ENCODE results near the gene AQP9.
"Not testable (repeated sequence)": the region's sequence is repeated elsewhere in the genome, so short reads cannot be mapped to it uniquely, and the experiment has no call there.

AQP9 gene

GRCh38 chr15:58182460-58183163 lies 44.4 kb downstream of the AQP9 start:
- DNase-seq = peak; percentile 20

- DNase-seq = no peak
These were observed 47.3 kb downstream of the AQP9 start for GRCh38 chr15:58185439-58185838.

- DNase-seq = no peak
These were observed 51.1 kb downstream of the AQP9 start for GRCh38 chr15:58189148-58189811.

GRCh38 chr15:58190419-58190818 lies 52.2 kb downstream of the AQP9 start:
- no peak for DNase-seq

- DNase-seq = not testable (repeated sequence)
These were observed 55.5 kb downstream of the AQP9 start for GRCh38 chr15:58193636-58194035.

GRCh38 chr15:58200739-58201138 lies 62.6 kb downstream of the AQP9 start:
- DNase-seq = no peak

GRCh38 chr15:58201516-58201915 lies 63.3 kb downstream of the AQP9 start:
- DNase-seq = no peak

- no peak for DNase-seq
These were observed 65.4 kb downstream of the AQP9 start for GRCh38 chr15:58203537-58203936.

- DNase-seq = no peak
These were observed 68.0 kb downstream of the AQP9 start for GRCh38 chr15:58206151-58206550.

GRCh38 chr15:58208217-58208616 lies 70.0 kb downstream of the AQP9 start:
- not testable (repeated sequence) for DNase-seq

GRCh38 chr15:58209007-58209481 lies 70.9 kb downstream of the AQP9 start:
- DNase-seq = not testable (repeated sequence)

GRCh38 chr15:58210031-58210430 lies 71.8 kb downstream of the AQP9 start:
- DNase-seq = not testable (repeated sequence)

GRCh38 chr15:58212909-58213526 lies 74.8 kb downstream of the AQP9 start:
- DNase-seq = no peak

- DNase-seq = no peak
These were observed 75.6 kb downstream of the AQP9 start for GRCh38 chr15:58213587-58214338.

- DNase-seq = no peak
These were observed 76.6 kb downstream of the AQP9 start for GRCh38 chr15:58214591-58215340.

GRCh38 chr15:58217460-58217859 lies 79.3 kb downstream of the AQP9 start:
- DNase-seq = no peak

- DNase-seq = no peak
These were observed 83.5 kb downstream of the AQP9 start for GRCh38 chr15:58221591-58222241.

GRCh38 chr15:58222679-58223078 lies 84.5 kb downstream of the AQP9 start:
- no peak for DNase-seq

GRCh38 chr15:58223432-58223831 lies 85.3 kb downstream of the AQP9 start:
- no peak for DNase-seq

- no peak for DNase-seq
These were observed 85.9 kb downstream of the AQP9 start for GRCh38 chr15:58224068-58224467.

GRCh38 chr15:58227706-58228543 lies 89.7 kb downstream of the AQP9 start:
- DNase-seq = peak; percentile 66
